NCI-H2196 (cell line): ENCODE results near the gene SNUPN.
"Not testable (repeated sequence)": the region's sequence is repeated elsewhere in the genome, so short reads cannot be mapped to it uniquely, and the experiment has no call there.

Experiments
- DNase-seq: peaks from one replicate; lab custom pipeline; 2025; ENCODE audit not compliant: unreplicated experiment; lab: John Stamatoyannopoulos, UW

SNUPN gene

GRCh38 chr15:75637245-75638009 is 11.9 kb upstream of the SNUPN start:
- no peak for DNase-seq

GRCh38 chr15:75636026-75636425 is 10.5 kb upstream of the SNUPN start:
- no peak for DNase-seq

- DNase-seq = not testable (repeated sequence)
Measured at GRCh38 chr15:75633922-75634321, 8.4 kb upstream of the SNUPN start.

GRCh38 chr15:75631935-75632334 is 6.4 kb upstream of the SNUPN start:
- DNase-seq = no peak

GRCh38 chr15:75622505-75622904 is 3.0 kb downstream of the SNUPN start:
- DNase-seq = no peak

GRCh38 chr15:75620841-75621391 is 4.6 kb downstream of the SNUPN start:
- DNase-seq = no peak

- DNase-seq = no peak
Measured at GRCh38 chr15:75620058-75620820, 5.3 kb downstream of the SNUPN start.

- DNase-seq = no peak
Measured at GRCh38 chr15:75616766-75617165, 8.8 kb downstream of the SNUPN start.

- no peak for DNase-seq
Measured at GRCh38 chr15:75606711-75607699, 18.5 kb downstream of the SNUPN start.

GRCh38 chr15:75606026-75606425 is 19.5 kb downstream of the SNUPN start:
- DNase-seq = no peak

GRCh38 chr15:75599401-75599800 is 26.1 kb downstream of the SNUPN start:
- DNase-seq = no peak

- no peak for DNase-seq
Measured at GRCh38 chr15:75598361-75598760, 27.2 kb downstream of the SNUPN start.

GRCh38 chr15:75597667-75598341 is 27.7 kb downstream of the SNUPN start:
- DNase-seq = no peak

GRCh38 chr15:75596703-75597345 is 28.7 kb downstream of the SNUPN start:
- DNase-seq = no peak

- DNase-seq = no peak
Measured at GRCh38 chr15:75594276-75594675, 31.2 kb downstream of the SNUPN start.

- DNase-seq = no peak
Measured at GRCh38 chr15:75591655-75592364, 33.7 kb downstream of the SNUPN start.

GRCh38 chr15:75590239-75590638 is 35.3 kb downstream of the SNUPN start:
- no peak for DNase-seq

- no peak for DNase-seq
Measured at GRCh38 chr15:75589071-75589470, 36.5 kb downstream of the SNUPN start.

- not testable (repeated sequence) for DNase-seq
Measured at GRCh38 chr15:75586422-75586821, 39.1 kb downstream of the SNUPN start.
